BJ (cell line): ENCODE data around the gene RET. TPM values are rescaled to one million over a fixed set of nuclear protein-coding genes. Genes with fewer than 3 reads are reported as not detected.

Source experiments
- CTCF ChIA-PET: fragments of 350-600 bp; formaldehyde crosslinking; extraction: SDS; loops from one replicate; lab custom pipeline; 2021; ENCODE audit warnings: antibody characterized with exemption, inconsistent platforms; lab: Yijun Ruan, JAX
- POLR2A ChIA-PET: fragments of 300-600 bp; sonication (Branson Sonifier 250); formaldehyde crosslinking; extraction: SDS; loops from one replicate; lab custom pipeline; 2021; ENCODE audit warnings: antibody characterized with exemption; lab: Charles Lee
- DNase-seq: peaks from one replicate; pipeline ENCODE4 v3.0.0-alpha.2; 2011; ENCODE audit warnings: low read depth
- H3K27me3 ChIP-seq: 2 replicates; pipeline ENCODE4 v1.6.0; 2011; ENCODE audit warnings: low read length; ENCODE audit not compliant: control insufficient read depth, insufficient read depth
- H3K36me3 ChIP-seq: 2 replicates; pipeline ENCODE4 v1.5.1; 2011; ENCODE audit warnings: low read length; ENCODE audit not compliant: control insufficient read depth, insufficient read depth
- H3K4me3 ChIP-seq: 2 replicates; pipeline ENCODE4 v1.5.1; 2011; ENCODE audit warnings: low read depth, mild to moderate bottlenecking, control low read depth, low read length
- CTCF ChIP-seq: IDR thresholded peaks from 2 replicates; pipeline ENCODE4 v1.5.1; 2011; ENCODE audit warnings: low read depth, mild to moderate bottlenecking, control low read depth, inconsistent platforms, low read length, moderate library complexity; ENCODE audit not compliant: insufficient read depth
- polyA plus RNA-seq: library from polyadenylated mRNA; depleted of rRNA; stranded (reverse); fragments of >200 nt; gene quantifications from 2 replicates; pipeline ENCODE4 v1.2.3, GENCODE V29; 2011

RET gene
- polyA plus RNA-seq, 1 experiment, result 0.29 TPM

- no peak for TF ChIP-seq CTCF
- POLR2A ChIA-PET, result no interaction called here
- CTCF ChIA-PET, result interaction anchor here (2.3 kb wide), 1 partner anchor 10 kb away, joined by 8 read pairs; no protein-coding TSS in a partner anchor
- no peak overlapping the region for H3K4me3 ChIP-seq
- DNase-seq, result no peak
- peaks cover 21% of the 10 kb centered on the region for H3K27me3 ChIP-seq
- H3K36me3 ChIP-seq, result no peaks in the 10 kb centered on the region
Measured at GRCh38 chr10:43078175-43078985, 1.5 kb downstream of the RET start.

GRCh38 chr10:43078986-43079273, 2.1 kb downstream of the RET start:
- CTCF ChIA-PET, result interaction anchor here (0.6 to 2.3 kb wide), 2 partner anchors 9 to 379 kb away, joined by 3 to 8 read pairs; no protein-coding TSS in a partner anchor
- DNase-seq, result no peak
- Histone ChIP-seq H3K36me3 (no peaks in the 10 kb centered on the region), H3K4me3 (no peak overlapping the region), H3K27me3 (peaks cover 19% of the 10 kb centered on the region)
- POLR2A ChIA-PET, result no interaction called here
- peak; percentile 43; the same call in 1 of the 2 replicates for TF ChIP-seq CTCF

GRCh38 chr10:43079856-43080255, 3.0 kb downstream of the RET start:
- ChIA-PET POLR2A (no interaction called here), CTCF (interaction anchor here (0.8 to 2.3 kb wide), 3 partner anchors 8 to 215 kb away, joined by 3 to 8 read pairs (median 4); no protein-coding TSS in a partner anchor)
- Histone ChIP-seq H3K27me3 (peaks cover 21% of the 10 kb centered on the region), H3K36me3 (no peaks in the 10 kb centered on the region), H3K4me3 (no peak overlapping the region)
- no peak for DNase-seq
- TF ChIP-seq CTCF, result no peak

GRCh38 chr10:43082087-43082486, 5.2 kb downstream of the RET start:
- no peaks in the 10 kb centered on the region for H3K36me3 ChIP-seq
- ChIA-PET CTCF (no interaction called here), POLR2A (no interaction called here)
- TF ChIP-seq CTCF, result no peak
- H3K4me3 ChIP-seq, result no peak overlapping the region
- no peak for DNase-seq
- peaks cover 13% of the 10 kb centered on the region for H3K27me3 ChIP-seq

GRCh38 chr10:43082746-43083145, 5.9 kb downstream of the RET start:
- TF ChIP-seq CTCF, result no peak
- Histone ChIP-seq H3K27me3 (peaks cover 11% of the 10 kb centered on the region; the same call in 1 of the 2 replicates), H3K36me3 (no peaks in the 10 kb centered on the region), H3K4me3 (no peak overlapping the region)
- ChIA-PET CTCF (no interaction called here), POLR2A (no interaction called here)
- no peak for DNase-seq
